Measurements from ENCODE around the gene FABP2. TPM values are rescaled to one million over a fixed set of nuclear protein-coding genes. Genes with fewer than 3 reads are reported as not detected.

Gene FABP2
- total RNA-seq, 1 experiment from 2014 or later, result not detected

GRCh38 chr4:119289313-119289712 lies 32.6 kb downstream of the FABP2 start:
- H3K27ac Mint-ChIP-seq, result no peak overlapping the region

More at GRCh38 chr4:119289313-119289712, 32.6 kb downstream of the FABP2 start:
- Histone ChIP-seq H3K9ac (ENCODE audit: extremely low read depth, insufficient read length, low read length) (no peak overlapping the region), H2BK120ac (ENCODE audit: low read depth, low read length, poor library complexity, severe bottlenecking) (no peak overlapping the region), H3K18ac (ENCODE audit: insufficient read length, low read depth, low read length) (no peak overlapping the region), H3K79me1 (ENCODE audit: insufficient read depth, low read depth, low read length, poor library complexity, severe bottlenecking) (no peaks in the 10 kb centered on the region), H3K56ac (ENCODE audit: insufficient read length, low read depth, low read length) (no peak overlapping the region), H3K23me2 (ENCODE audit: insufficient read length, low read depth, low read length, poor library complexity, severe bottlenecking) (no peaks in the 10 kb centered on the region), H2BK12ac (ENCODE audit: insufficient read length, low read depth, low read length) (no peak overlapping the region), H4K8ac (replicated peaks; ENCODE audit: insufficient read length, low read depth, low read length) (no peak overlapping the region), H4K20me1 (ENCODE audit: control insufficient read depth, insufficient read depth, insufficient read length) (no peaks in the 10 kb centered on the region), H3K79me2 (ENCODE audit: insufficient read depth, low read length) (no peaks in the 10 kb centered on the region), H4K91ac (ENCODE audit: insufficient read length, low read depth, low read length) (no peak overlapping the region), H3K27me3 (ENCODE audit: insufficient read depth, low read length) (no peaks in the 10 kb centered on the region), H3K27ac (ENCODE audit: insufficient read length, low read depth, low read length) (no peak overlapping the region), H3T11ph (ENCODE audit: low read length) (no peak overlapping the region), H3K9me3 (ENCODE audit: control insufficient read depth, low read depth, low read length) (no peaks in the 10 kb centered on the region), H2BK15ac (ENCODE audit: low read depth, low read length) (no peak overlapping the region), H3K4ac (ENCODE audit: low read depth, low read length) (no peak overlapping the region), H2AFZ (ENCODE audit: low read length) (no peak overlapping the region), H4K5ac (ENCODE audit: insufficient read length, low read depth, low read length) (no peak overlapping the region), H3K4me2 (ENCODE audit: insufficient read depth, insufficient read length, low read length) (no peak overlapping the region), H2AK5ac (ENCODE audit: insufficient read length, low read length) (no peak overlapping the region), H3K23ac (ENCODE audit: insufficient read length, low read depth, low read length) (no peak overlapping the region), H3K14ac (ENCODE audit: insufficient read depth, low read length) (no peak overlapping the region), H3K4me1 (ENCODE audit: insufficient read depth, low read length) (no peaks in the 10 kb centered on the region), H2BK5ac (ENCODE audit: insufficient read length, low read length) (no peak overlapping the region), H2BK20ac (ENCODE audit: low read depth, low read length, poor library complexity, severe bottlenecking) (no peak overlapping the region)
- no peaks in the 10 kb centered on the region for H3K27me3 Mint-ChIP-seq (ENCODE audit: low read depth)
- H3K9me3 Mint-ChIP-seq, result no peaks in the 10 kb centered on the region
- H3K4me1 Mint-ChIP-seq, result peaks cover 0 to 7% of the 10 kb centered on the region in 2 experiments; a peak in 2 of 4 replicates
- no peak for TF ChIP-seq CTCF (conservative IDR thresholded peaks at IDR 0.05)
- WGBS (ENCODE audit: extremely low coverage, insufficient read length, low lambda C conversion rate), result no CpG with 5 or more reads among the region's 5 CpGs
- no peak for DNase-seq
- no peak overlapping the region for H3K4me3 Mint-ChIP-seq
- peaks cover 0 to 9% (median 7%) of the 10 kb centered on the region in 3 experiments; a peak in 3 of 7 replicates for H3K36me3 Mint-ChIP-seq (ENCODE audit: insufficient read depth in 1 of 3, low read depth in 3 of 3)
